Adrenal gland (tissue), 5 donors: ENCODE measurements around the gene CHST2.

Source experiments
- CTCF ChIP-seq, 6 experiments: fragments of 450-650 bp in 4 of 6; fragments of 200-600 bp in 2 of 6; sonication (generic) in 1 of 6; IDR thresholded peaks; 1 replicate in 5 of 6; 2 replicates in 1 of 6; pipeline versions ENCODE4 v1.5.1 to v1.8.0; 2016 to 2021; ENCODE audit warnings: antibody characterized with exemption in 6 of 6, mild to moderate bottlenecking in 2 of 6, moderate library complexity in 1 of 6
- POLR2A ChIP-seq, 2 donors: fragments of 450-650 bp; IDR thresholded peaks; one replicate each; pipeline ENCODE4 v1.6.1; 2017; ENCODE audit warnings: antibody characterized with exemption in 2 of 2, mild to moderate bottlenecking in 2 of 2, moderate library complexity in 1 of 2
- donor health status: DM: no; HTN: no; CAD: no.

DNA sequence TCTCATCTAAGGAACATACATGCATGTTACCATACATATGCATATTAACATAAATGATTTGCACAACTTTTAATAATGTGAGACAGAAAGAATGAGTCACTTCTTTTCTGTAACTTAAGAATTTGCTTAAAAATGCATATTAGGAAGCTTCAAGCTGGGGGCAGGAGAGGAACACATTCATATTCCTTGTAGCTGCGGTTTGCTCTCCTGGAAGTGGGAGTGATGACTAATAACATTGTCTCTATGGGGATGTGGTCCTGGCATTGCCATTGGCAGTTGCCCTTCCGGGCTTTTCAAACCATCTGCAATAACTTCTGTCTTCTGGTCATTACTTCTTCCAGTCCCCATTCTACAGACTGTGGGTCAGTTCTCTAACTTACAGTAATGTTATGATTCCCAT is 15.6 kb downstream of the CHST2 start:
- TF ChIP-seq POLR2A (IDR thresholded peaks at IDR 0.05): no peak
- TF ChIP-seq CTCF (IDR thresholded peaks at IDR 0.05): no peak
